ENCODE data around the gene ZNF829.

Gene ZNF829

GRCh38 chr19:36915992-36916830 lies at the start of gene ZNF829, which contains the start of gene ZNF568:
Gene ZNF829 (minus strand): TSS chr19:36916291. CDS start chr19:36915167, 1,124 bp downstream.
Gene ZNF568 (plus strand): TSS chr19:36916332. CDS start chr19:36922771, 6,439 bp downstream.
- no peak for DNase-seq

DNA sequence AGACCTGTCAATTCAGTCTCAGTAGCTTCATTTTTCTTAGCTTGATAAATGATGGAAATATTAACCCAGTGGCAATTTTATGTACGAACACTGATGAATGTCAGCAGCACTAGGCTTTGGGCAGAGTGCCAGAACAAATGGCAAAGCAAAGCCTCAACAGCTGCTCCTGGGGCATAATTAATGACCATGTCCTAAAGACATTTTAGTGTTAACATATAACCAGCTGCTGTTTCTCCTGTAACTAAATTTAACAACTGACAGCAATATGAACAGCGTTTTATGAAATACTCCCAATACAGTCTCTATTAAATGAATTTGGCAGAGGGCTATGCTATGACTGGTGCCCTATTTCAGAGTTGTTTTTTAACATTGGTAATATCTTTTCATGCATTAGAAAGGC lies 47.2 kb upstream of the ZNF829 start:
- no peak for DNase-seq

GRCh38 chr19:36962346-36962745 lies 46.3 kb upstream of the ZNF829 start:
- no peak for DNase-seq

GRCh38 chr19:36950335-36951119 lies 34.4 kb upstream of the ZNF829 start:
- DNase-seq, result no peak

DNA sequence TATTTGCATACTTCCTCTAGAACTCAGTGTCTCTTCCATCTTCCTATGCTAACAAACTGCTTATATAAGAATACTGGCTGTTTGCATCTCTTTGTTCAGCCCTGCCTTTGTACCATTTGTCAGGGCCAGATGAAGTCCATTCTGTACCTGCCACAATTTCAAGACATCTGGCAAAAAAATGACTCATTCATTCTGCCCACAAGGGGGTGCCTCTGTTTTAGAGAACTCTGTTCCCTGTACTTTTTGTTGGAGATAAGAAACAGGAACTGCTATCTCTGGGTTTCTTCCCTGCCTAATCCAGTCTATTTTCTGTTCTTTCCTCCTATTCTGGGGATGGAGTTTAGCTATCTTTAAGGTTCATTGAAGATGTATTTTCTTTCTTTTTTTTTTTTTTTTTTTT lies 23.1 kb upstream of the ZNF829 start:
- DNase-seq, result no peak

GRCh38 chr19:36931684-36932083 lies 15.6 kb upstream of the ZNF829 start:
- no peak for DNase-seq

- no peak for DNase-seq
Measured at GRCh38 chr19:36918090-36918489, 2.0 kb upstream of the ZNF829 start.

- no peak for DNase-seq
Measured at GRCh38 chr19:36916991-36917390, 900 bp upstream of the ZNF829 start.

DNA sequence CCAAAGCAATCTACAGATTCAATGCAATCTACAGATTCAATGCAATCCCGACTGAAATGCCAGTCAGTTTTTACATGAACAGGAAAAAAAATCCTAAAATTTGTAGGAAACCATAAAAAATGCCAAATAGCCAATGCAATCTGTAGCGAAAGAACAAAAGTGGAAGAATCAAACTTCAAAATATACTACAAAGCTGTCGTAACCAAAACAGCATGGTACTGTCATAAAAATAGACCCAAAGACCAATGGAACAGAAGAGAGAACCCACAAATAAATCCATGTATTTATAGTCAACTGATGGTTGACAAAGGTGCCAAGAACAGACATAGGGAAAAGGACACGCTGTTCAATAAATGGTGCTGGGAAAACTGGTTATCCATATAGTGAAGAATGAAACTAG lies 17.7 kb downstream of the ZNF829 start:
- DNase-seq, result no peak

DNA sequence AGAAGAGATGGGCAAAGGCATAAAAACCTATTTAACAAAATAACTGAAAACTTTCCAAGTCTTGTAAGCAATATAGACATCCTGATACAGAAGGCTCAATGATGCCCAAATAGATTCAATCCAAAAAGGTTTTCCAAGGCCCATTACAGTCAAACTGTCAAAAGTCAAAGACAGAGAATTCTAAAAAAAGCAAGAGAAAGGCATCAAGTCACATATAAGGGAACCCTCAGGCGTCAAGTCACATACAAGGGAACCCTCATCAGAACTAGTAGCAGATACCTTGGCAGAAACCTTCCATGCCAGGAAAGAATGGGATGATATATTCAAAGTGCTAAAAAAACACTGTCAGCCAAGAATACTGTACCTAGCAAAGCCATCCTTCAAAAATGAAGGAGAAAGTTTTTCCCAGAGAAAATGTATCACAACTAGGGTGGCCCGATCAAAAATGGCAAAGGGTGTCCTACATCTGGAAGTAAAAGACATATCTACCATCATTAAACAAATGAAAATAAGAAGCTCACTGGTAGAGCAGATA lies 21.2 kb downstream of the ZNF829 start:
- no peak for DNase-seq

GRCh38 chr19:36891768-36892357 lies 24.2 kb downstream of the ZNF829 start:
- DNase-seq, result no peak

DNA sequence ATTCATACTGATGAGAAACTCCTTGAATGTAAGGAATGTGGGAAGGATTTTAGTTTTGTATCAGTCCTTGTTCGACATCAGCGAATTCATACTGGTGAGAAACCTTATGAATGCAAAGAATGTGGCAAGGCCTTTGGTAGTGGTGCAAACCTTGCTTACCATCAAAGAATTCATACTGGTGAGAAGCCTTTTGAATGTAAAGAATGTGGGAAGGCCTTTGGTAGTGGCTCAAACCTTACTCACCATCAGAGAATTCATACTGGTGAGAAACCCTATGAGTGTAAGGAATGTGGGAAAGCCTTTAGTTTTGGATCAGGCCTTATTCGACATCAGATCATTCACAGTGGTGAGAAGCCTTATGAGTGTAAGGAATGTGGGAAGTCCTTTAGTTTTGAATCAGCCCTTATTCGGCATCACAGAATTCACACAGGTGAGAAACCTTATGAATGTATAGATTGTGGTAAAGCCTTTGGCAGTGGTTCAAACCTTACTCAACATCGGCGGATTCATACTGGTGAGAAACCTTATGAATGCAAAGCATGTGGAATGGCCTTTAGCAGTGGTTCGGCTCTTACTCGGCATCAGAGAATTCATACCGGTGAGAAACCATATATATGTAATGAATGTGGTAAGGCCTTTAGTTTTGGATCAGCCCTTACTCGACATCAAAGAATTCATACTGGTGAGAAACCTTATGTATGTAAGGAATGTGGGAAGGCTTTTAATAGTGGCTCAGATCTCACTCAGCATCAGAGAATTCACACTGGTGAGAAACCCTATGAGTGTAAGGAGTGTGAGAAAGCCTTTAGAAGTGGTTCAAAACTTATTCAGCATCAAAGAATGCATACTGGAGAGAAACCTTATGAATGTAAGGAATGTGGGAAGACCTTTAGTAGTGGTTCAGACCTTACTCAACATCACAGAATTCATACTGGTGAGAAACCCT lies 38.8 kb downstream of the ZNF829 start:
- DNase-seq, result no peak

DNA sequence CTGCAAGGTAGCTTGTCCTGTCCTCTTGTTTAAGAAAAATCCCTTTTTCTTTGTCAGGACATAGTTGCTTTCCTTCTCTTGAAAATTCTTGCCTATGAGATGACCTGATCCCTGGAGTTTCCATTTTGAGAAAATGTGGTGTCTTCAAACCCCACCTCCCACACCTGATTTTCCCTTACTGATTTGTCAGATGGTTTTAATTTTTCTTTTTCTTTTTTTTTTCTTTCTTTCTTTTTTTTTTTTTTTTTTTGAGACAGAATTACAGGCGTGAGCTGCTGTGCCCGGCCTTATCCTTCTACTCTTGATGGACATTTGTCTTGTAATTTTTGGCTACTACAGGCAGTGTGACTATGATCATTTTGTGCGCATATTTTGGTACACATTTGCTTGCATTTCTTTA lies 64.2 kb downstream of the ZNF829 start:
- DNase-seq, result no peak

- peak; percentile 74 for DNase-seq
Measured at GRCh38 chr19:36850559-36851442, 65.3 kb downstream of the ZNF829 start, which contains the start of gene ZNF345. Gene ZNF345 (plus strand): TSS chr19:36850876. CDS start chr19:36876831, 25,955 bp downstream.

DNA sequence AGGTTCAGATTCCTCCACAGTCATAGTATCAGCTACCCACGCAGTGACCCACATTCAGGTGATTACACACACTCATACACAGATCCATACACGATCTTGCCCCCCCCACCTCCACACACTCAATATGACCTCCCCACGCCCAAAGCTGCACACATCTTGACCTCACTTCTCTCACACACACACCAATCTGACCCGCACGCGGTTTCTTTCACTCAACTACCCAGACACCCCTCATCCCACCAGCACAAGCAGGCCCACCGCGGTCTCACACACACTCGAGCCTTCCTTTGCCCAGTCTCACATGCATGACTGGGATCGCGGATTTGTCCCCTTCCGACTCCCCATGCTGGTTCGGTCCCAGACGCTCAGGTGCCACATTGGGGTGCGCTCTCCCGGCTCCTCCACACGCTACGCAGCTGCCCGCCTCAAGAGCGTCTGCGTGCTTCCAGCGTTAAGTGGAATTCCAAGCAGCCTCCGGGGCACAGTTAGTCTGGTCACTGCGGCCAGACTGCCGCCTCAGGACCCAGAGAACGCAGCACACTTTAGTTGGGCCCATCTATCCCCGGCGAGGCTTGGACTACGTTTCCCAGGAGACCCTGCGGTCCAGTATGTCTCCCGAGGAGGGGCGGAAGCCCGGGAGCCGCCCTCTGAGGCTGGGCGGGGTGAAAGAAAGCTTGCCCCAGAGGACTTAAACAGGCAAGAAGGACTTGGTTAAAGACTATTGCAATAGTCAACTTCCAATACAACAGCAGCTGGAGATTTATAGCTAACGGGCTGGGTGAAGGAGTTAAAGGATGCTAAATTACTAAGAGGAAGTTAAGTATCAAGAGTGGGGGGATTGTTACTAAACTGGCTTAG lies 66.2 kb downstream of the ZNF829 start:
- DNase-seq, result peak; percentile 23

GRCh38 chr19:36847968-36848367 lies 68.1 kb downstream of the ZNF829 start:
- DNase-seq, result no peak

DNA sequence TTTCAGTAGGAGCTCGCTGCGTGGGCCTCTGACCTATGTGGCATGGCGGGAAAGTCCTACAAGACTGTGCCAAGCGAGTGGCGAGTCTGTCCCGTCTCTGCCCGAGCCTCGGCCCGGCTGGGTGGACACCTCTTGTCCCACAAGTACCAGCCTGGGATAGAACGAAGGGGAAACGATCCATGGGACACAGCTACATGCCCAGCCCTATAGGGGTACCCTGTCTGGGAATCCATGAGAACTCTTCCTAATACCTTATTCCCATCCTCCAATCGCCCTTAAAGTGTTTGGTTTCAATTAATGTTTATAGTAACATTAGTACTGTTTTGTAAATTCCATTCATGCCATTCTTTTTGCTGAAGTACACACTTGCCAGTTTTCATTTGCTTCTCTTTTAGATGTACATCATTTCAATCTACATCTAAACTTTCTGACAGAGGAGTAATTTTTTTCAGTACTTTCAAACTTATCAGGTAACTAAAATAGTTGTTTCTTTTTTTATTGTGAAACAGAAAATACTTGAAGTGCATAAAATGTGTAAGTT lies 77.2 kb downstream of the ZNF829 start:
- DNase-seq, result no peak
